ENCODE data around the gene AFM.

The AFM gene

GRCh38 chr4:73440653-73441052, 40.9 kb upstream of the AFM start:
- TF ChIP-seq, protein P1, sequence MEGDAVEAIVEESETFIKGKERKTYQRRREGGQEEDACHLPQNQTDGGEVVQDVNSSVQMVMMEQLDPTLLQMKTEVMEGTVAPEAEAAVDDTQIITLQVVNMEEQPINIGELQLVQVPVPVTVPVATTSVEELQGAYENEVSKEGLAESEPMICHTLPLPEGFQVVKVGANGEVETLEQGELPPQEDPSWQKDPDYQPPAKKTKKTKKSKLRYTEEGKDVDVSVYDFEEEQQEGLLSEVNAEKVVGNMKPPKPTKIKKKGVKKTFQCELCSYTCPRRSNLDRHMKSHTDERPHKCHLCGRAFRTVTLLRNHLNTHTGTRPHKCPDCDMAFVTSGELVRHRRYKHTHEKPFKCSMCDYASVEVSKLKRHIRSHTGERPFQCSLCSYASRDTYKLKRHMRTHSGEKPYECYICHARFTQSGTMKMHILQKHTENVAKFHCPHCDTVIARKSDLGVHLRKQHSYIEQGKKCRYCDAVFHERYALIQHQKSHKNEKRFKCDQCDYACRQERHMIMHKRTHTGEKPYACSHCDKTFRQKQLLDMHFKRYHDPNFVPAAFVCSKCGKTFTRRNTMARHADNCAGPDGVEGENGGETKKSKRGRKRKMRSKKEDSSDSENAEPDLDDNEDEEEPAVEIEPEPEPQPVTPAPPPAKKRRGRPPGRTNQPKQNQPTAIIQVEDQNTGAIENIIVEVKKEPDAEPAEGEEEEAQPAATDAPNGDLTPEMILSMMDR (IDR thresholded peaks at IDR 0.05; ENCODE audit: low read depth, low read length, missing control alignments) = no peak
- H3K4me3 ChIP-seq (ENCODE audit: low read depth, low read length) = no peak overlapping the region
- no peak for DNase-seq (ENCODE audit: low read depth)
- in situ Hi-C loops (cut with HindIII; ENCODE audit: low sequenced_read_pairs) = no loop called here

- no peak for DNase-seq (ENCODE audit: low read depth)
Observed at GRCh38 chr4:73442275-73442674, 39.3 kb upstream of the AFM start.

GRCh38 chr4:73443224-73443623, 38.3 kb upstream of the AFM start:
- in situ Hi-C loops (cut with HindIII; ENCODE audit: low sequenced_read_pairs) = no loop called here
- DNase-seq (ENCODE audit: low read depth) = no peak
- H3K4me3 ChIP-seq (ENCODE audit: low read depth, low read length) = no peak overlapping the region
- TF ChIP-seq, protein P1 (IDR thresholded peaks at IDR 0.05; ENCODE audit: low read depth, low read length, missing control alignments) = no peak

More at GRCh38 chr4:73442275-73442674, 39.3 kb upstream of the AFM start:
- in situ Hi-C loops (cut with HindIII; ENCODE audit: low sequenced_read_pairs) = no loop called here
- TF ChIP-seq, protein P1 (IDR thresholded peaks at IDR 0.05; ENCODE audit: low read depth, low read length, missing control alignments) = no peak
- no peak overlapping the region for H3K4me3 ChIP-seq (ENCODE audit: low read depth, low read length)

GRCh38 chr4:73445383-73446335, 35.9 kb upstream of the AFM start:
- H3K4me3 ChIP-seq (ENCODE audit: low read depth, low read length) = no peak overlapping the region
- DNase-seq (ENCODE audit: low read depth) = no peak
- in situ Hi-C loops (cut with HindIII; ENCODE audit: low sequenced_read_pairs) = no loop called here
- TF ChIP-seq, protein P1 (IDR thresholded peaks at IDR 0.05; ENCODE audit: low read depth, low read length, missing control alignments) = no peak

GRCh38 chr4:73446336-73446938, 35.1 kb upstream of the AFM start:
- TF ChIP-seq, protein P1 (IDR thresholded peaks at IDR 0.05; ENCODE audit: low read depth, low read length, missing control alignments) = peak; percentile 72
- peak; percentile 32 for DNase-seq (ENCODE audit: low read depth)
- in situ Hi-C loops (cut with HindIII; ENCODE audit: low sequenced_read_pairs) = no loop called here
- H3K4me3 ChIP-seq (ENCODE audit: low read depth, low read length) = no peak overlapping the region

GRCh38 chr4:73447671-73448070, 33.9 kb upstream of the AFM start:
- TF ChIP-seq, protein P1 (IDR thresholded peaks at IDR 0.05; ENCODE audit: low read depth, low read length, missing control alignments) = no peak
- peak; percentile 29 for DNase-seq (ENCODE audit: low read depth)
- in situ Hi-C loops (cut with HindIII; ENCODE audit: low sequenced_read_pairs) = no loop called here
- no peak overlapping the region for H3K4me3 ChIP-seq (ENCODE audit: low read depth, low read length)
